Liver (tissue), 3 donors: Measurements from ENCODE around the gene ANKMY1.

Experiments
- EGR1 ChIP-seq, 2 donors: IDR thresholded peaks; 2 replicates each; pipeline ENCODE4 v1.6.1; 2016 to 2018; ENCODE audit warnings: antibody characterized with exemption in 2 of 2, low read depth in 2 of 2
- NR2F2 ChIP-seq: IDR thresholded peaks from 2 replicates; pipeline ENCODE4 v1.6.1; 2016; ENCODE audit warnings: antibody characterized with exemption
- REST ChIP-seq: IDR thresholded peaks from 2 replicates; pipeline ENCODE4 v1.6.1; 2016; ENCODE audit warnings: antibody characterized with exemption, mild to moderate bottlenecking
- SP1 ChIP-seq: IDR thresholded peaks from 2 replicates; pipeline ENCODE4 v1.6.1; 2018; ENCODE audit warnings: antibody characterized with exemption, mild to moderate bottlenecking
- YY1 ChIP-seq: IDR thresholded peaks from 2 replicates; pipeline ENCODE4 v1.6.1; 2016; ENCODE audit warnings: antibody characterized with exemption, mild to moderate bottlenecking
- TF ChIP-seq, protein P1 (sequence below): IDR thresholded peaks from 2 replicates; pipeline ENCODE4 v1.6.1; 2016; ENCODE audit warnings: antibody characterized with exemption
- TF ChIP-seq, protein P2 (sequence below): fragments of 150-350 bp; IDR thresholded peaks from 2 replicates; pipeline ENCODE4 v1.5.1; 2017; ENCODE audit warnings: improper control_type of control experiment, low read depth, low read length; ENCODE audit not compliant: missing input control
- donor health status: healthy.
- donor health status: healthy.

GRCh38 chr2:240602266-240603050 is 44.7 kb upstream of the ANKMY1 start:
- no peak for TF ChIP-seq NR2F2
- TF ChIP-seq, protein P1, sequence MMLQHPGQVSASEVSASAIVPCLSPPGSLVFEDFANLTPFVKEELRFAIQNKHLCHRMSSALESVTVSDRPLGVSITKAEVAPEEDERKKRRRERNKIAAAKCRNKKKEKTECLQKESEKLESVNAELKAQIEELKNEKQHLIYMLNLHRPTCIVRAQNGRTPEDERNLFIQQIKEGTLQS, result no peak
- TF ChIP-seq, protein P2, sequence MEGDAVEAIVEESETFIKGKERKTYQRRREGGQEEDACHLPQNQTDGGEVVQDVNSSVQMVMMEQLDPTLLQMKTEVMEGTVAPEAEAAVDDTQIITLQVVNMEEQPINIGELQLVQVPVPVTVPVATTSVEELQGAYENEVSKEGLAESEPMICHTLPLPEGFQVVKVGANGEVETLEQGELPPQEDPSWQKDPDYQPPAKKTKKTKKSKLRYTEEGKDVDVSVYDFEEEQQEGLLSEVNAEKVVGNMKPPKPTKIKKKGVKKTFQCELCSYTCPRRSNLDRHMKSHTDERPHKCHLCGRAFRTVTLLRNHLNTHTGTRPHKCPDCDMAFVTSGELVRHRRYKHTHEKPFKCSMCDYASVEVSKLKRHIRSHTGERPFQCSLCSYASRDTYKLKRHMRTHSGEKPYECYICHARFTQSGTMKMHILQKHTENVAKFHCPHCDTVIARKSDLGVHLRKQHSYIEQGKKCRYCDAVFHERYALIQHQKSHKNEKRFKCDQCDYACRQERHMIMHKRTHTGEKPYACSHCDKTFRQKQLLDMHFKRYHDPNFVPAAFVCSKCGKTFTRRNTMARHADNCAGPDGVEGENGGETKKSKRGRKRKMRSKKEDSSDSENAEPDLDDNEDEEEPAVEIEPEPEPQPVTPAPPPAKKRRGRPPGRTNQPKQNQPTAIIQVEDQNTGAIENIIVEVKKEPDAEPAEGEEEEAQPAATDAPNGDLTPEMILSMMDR, result no peak
- TF ChIP-seq REST, result no peak
- TF ChIP-seq YY1, result no peak
- no peak for TF ChIP-seq EGR1 (IDR thresholded peaks at IDR 0.05; ENCODE audit: low read depth in 2 of 2)
- TF ChIP-seq SP1, result no peak
